HG02943 (cell line): ENCODE results near the gene GNG3.
A peak's percentile ranks its signal among the peaks of the same experiment; 100 is the strongest.

Source experiments
- ATAC-seq: cut with Tn5 transposase; IDR thresholded peaks from one replicate; pipeline ENCODE4 v1.9.1; 2021; ENCODE audit warnings: mild to moderate bottlenecking, low read depth, moderate library complexity; ENCODE audit not compliant: unreplicated experiment

The GNG3 gene

GRCh38 chr11:62753736-62754603 lies 46.5 kb downstream of the GNG3 start, which contains the start of gene ZBTB3:
ZBTB3 (minus strand) TSS chr11:62754160; CDS start chr11:62753664, 496 bp downstream.
- peak; percentile 93 for ATAC-seq

GRCh38 chr11:62755086-62755615 lies 47.7 kb downstream of the GNG3 start:
- ATAC-seq: no peak

- no peak for ATAC-seq
Measured at GRCh38 chr11:62757846-62758788, 50.6 kb downstream of the GNG3 start.
